Heart right ventricle (tissue), 16 donors: Measurements from ENCODE around the gene CBLN2. TPM values are rescaled to one million over a fixed set of nuclear protein-coding genes. Genes with fewer than 3 reads are reported as not detected.

ENCODE experiments used
- ATAC-seq, 8 donors: fragments of 200-7000 bp; cut with Tn5 transposase; one replicate each; pipeline ENCODE4 v1.9.1; 2020; ENCODE audit warnings: mild to moderate bottlenecking in 8 of 8, moderate library complexity in 8 of 8, moderate number of reproducible peaks in 1 of 8
- DNase-seq, 2 donors: peaks; one replicate each; pipeline ENCODE4 v3.0.0-alpha.2; 2020
- H3K27ac ChIP-seq, 10 donors: fragments of 200-600 bp; sonication (generic) in 2 of 10; one replicate each; pipeline versions ENCODE4 v1.5.0 to v1.8.0; 2020 to 2022; ENCODE audit warnings: mild to moderate bottlenecking in 3 of 10
- H3K27me3 ChIP-seq, 7 donors: fragments of 200-600 bp; one replicate each; pipeline ENCODE4 v1.8.0; 2021 to 2022; ENCODE audit warnings: mild to moderate bottlenecking in 2 of 7
- H3K36me3 ChIP-seq, 9 donors: fragments of 200-600 bp; sonication (generic) in 1 of 9; one replicate each; pipeline versions ENCODE4 v1.5.0 to v1.8.0; 2020 to 2022; ENCODE audit warnings: mild to moderate bottlenecking in 2 of 9
- H3K4me1 ChIP-seq, 9 donors: fragments of 200-600 bp; sonication (generic) in 1 of 9; one replicate each; pipeline versions ENCODE4 v1.5.0 to v1.8.0; 2020 to 2022; ENCODE audit warnings: mild to moderate bottlenecking in 4 of 9
- H3K4me3 ChIP-seq, 10 donors: fragments of 200-600 bp; sonication (generic) in 2 of 10; one replicate each; pipeline versions ENCODE4 v1.5.0 to v1.8.0; 2020 to 2022; ENCODE audit warnings: mild to moderate bottlenecking in 7 of 10, moderate library complexity in 2 of 10
- H3K9me3 ChIP-seq, 11 donors: fragments of 200-600 bp in 10 of 11; sonication (generic) in 2 of 11; one replicate each; pipeline versions ENCODE4 v1.5.0 to v1.8.0; 2013 to 2022; ENCODE audit warnings: mild to moderate bottlenecking in 2 of 11, control low read depth in 1 of 11, moderate library complexity in 1 of 11
- WGBS, 2 donors: extraction: QIAGEN DNeasy Blood & Tissue Kit; methylation state at CpG; one replicate each; pipeline ENCODE4 v1.1.7; 2013; ENCODE audit warnings: inconsistent platforms in 1 of 2; 5-methylcytosine and 5-hydroxymethylcytosine counted together
- intact Hi-C, 10 donors: fragments of 100-400 bp; cut with DNase I; formaldehyde crosslinking; loops; one replicate each; pipeline versions ENCODE4 v1.11.1 to v1.14.2; 2022
- polyA plus RNA-seq, 2 donors: library from polyadenylated mRNA; stranded (reverse); fragments of 200-250 nt; gene quantifications; one replicate each; pipeline ENCODE4 v1.2.3, GENCODE V29; 2013
- total RNA-seq, 10 donors: library from RNA; stranded (reverse); fragmentation: NEBNext Ultra II Directional in 3 of 10; extraction: Animal tissue kit (Norgen Biotek cat#: 25700) in 3 of 10; gene quantifications; one replicate each; pipeline versions ENCODE4 v1.2.1 to v1.2.4, GENCODE V29; 2021 to 2023
- TF ChIP-seq, protein P1 (sequence below), 9 donors: fragments of 200-600 bp; sonication (generic) in 2 of 9; IDR thresholded peaks; one replicate each; pipeline versions ENCODE4 v1.5.0 to v1.8.0; 2021 to 2022; ENCODE audit warnings: antibody characterized with exemption in 9 of 9, mild to moderate bottlenecking in 5 of 9, moderate library complexity in 1 of 9
- donor health status: Arrhythmogenic right ventricular cardiomyopathy.
- donor health status: ischemic (EF 13 %, LVEDD 7.1; RV severe dilation, severe dysfunction).
- donor health status: healthy with polysubstance abuse.
- donor health status: DM: no; HTN: yes; CAD: no.
- donor health status: DM: no; HTN: no; CAD: no.
- donor health status: ischemic (EF 25% LVEDD 6.9; RV normal size, moderate dysfunction).
- donor health status: ischemic (EF 25% LVEDD 5.7; RV mildly dilated, moderate dysfunction).
- donor health status: healthy.
- donor health status: DM: yes; HTN: yes; CAD: no.
- donor health status: Ischemic cardiomyopathy.
- donor health status: ischemic (EF 35%, LVEDD 5.7; RV mildly dilated, moderate dysfunction).
- donor health status: nonischemic (EF 11% LVEDD 7.7; RV severe dilation, severe dysfunction).
- donor health status: DM: yes; HTN: yes; CAD: no.
- donor health status: PGD.
- donor health status: ischemic (EF 29% LVEDD 5.4; RV normal size, mild dysfunction).
- donor health status: nonischemic (EF 23%, LVEDD 6.1; RV moderate dilation, normal function).

Gene CBLN2
- total and polyA plus RNA-seq, 12 donors, result 0.07 to 0.45 (median 0.29) TPM; not detected in 9

DNA sequence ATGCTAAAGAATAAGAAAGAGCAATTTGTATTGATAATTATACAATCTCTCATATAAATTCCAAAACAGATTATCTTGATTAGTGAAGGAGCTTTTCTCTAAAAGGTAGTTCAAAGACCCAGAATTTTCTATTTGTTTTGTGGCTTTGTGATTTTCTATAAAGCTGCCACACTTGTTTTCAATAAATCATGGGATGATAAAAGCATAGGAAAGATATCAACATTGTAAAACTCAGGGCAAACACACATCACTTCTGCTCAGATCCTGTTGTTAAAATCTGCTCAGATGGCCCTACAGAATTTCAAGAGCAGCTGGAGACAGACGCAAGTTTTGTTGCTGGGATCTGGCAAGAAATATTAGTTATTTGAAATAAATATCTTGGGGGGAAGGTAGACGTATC, 28.8 kb upstream of the CBLN2 start:
- H3K4me1 ChIP-seq, result no peaks in the 10 kb centered on the region
- 70 to 72% methylated on average over 2 of the region's 2 CpGs for WGBS, 2 donors
- no peaks in the 10 kb centered on the region for H3K9me3 ChIP-seq
- ATAC-seq (no peak), DNase-seq (no peak)
- no peak overlapping the region for H3K4me3 ChIP-seq
- TF ChIP-seq, protein P1, sequence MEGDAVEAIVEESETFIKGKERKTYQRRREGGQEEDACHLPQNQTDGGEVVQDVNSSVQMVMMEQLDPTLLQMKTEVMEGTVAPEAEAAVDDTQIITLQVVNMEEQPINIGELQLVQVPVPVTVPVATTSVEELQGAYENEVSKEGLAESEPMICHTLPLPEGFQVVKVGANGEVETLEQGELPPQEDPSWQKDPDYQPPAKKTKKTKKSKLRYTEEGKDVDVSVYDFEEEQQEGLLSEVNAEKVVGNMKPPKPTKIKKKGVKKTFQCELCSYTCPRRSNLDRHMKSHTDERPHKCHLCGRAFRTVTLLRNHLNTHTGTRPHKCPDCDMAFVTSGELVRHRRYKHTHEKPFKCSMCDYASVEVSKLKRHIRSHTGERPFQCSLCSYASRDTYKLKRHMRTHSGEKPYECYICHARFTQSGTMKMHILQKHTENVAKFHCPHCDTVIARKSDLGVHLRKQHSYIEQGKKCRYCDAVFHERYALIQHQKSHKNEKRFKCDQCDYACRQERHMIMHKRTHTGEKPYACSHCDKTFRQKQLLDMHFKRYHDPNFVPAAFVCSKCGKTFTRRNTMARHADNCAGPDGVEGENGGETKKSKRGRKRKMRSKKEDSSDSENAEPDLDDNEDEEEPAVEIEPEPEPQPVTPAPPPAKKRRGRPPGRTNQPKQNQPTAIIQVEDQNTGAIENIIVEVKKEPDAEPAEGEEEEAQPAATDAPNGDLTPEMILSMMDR (IDR thresholded peaks at IDR 0.05), result no peak
- H3K27ac ChIP-seq, result no peak overlapping the region
- H3K36me3 ChIP-seq, result no peaks in the 10 kb centered on the region
- intact Hi-C loops, result no loop called here
- no peaks in the 10 kb centered on the region for H3K27me3 ChIP-seq

DNA sequence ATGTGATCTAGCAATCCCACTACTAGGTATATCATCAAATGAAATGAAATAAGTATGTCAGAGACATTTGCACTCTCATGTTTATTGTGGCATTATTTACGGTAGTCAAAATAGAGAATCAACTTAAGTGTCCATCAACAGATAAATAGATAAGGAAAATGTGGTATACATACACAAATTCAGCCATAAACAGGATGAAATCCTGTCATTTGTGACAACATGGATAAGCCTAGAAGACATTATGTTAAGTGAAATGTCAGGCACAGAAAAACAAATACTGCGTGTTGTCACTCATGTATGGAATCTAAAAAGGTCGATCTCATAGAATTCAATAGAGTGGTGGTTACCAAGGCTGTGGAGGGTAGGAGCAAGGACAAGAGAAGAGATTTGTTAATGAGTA, 22.1 kb upstream of the CBLN2 start:
- Histone ChIP-seq H3K4me3 (no peak overlapping the region), H3K36me3 (no peaks in the 10 kb centered on the region), H3K4me1 (no peaks in the 10 kb centered on the region), H3K9me3 (peaks cover 0 to 27% (median 7%) of the 10 kb centered on the region in 11 donors), H3K27me3 (no peaks in the 10 kb centered on the region), H3K27ac (no peak overlapping the region)
- no peak for DNase-seq
- intact Hi-C loops, result no loop called here
- TF ChIP-seq, protein P1 (IDR thresholded peaks at IDR 0.05), result no peak
- ATAC-seq, result no peak
- 77 to 88% methylated on average over 3 of the region's 3 CpGs for WGBS, 2 donors

DNA sequence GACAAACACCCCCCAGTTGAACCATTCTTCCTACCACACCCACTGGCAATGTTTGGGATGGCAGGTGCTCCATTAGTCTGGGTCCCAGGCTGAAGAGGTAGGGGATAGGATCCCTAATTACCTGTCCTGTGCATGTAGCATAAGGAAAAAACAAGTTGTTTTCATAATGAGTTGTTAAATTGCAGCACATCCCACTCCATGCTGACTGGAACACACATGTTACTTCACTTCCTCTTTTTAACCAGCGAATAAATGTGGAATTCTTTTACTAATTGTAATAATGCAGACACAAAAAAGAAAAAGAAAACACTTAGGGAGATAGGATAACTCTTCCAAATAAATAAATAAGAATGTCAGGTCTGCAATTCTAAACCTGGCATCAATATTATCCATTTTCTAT, 11.8 kb upstream of the CBLN2 start:
- WGBS, 2 donors, result 51 to 60% methylated on average over 1 of the region's 1 CpG
- intact Hi-C loops, result no loop called here
- H3K27me3 ChIP-seq, result peaks cover 0 to 9% (median 0%) of the 10 kb centered on the region in 7 donors
- H3K9me3 ChIP-seq, result no peaks in the 10 kb centered on the region
- TF ChIP-seq, protein P1 (IDR thresholded peaks at IDR 0.05), result no peak
- no peaks in the 10 kb centered on the region for H3K4me1 ChIP-seq
- no peaks in the 10 kb centered on the region for H3K36me3 ChIP-seq
- ATAC-seq, result no peak
- no peak overlapping the region for H3K27ac ChIP-seq
- DNase-seq, result no peak
- H3K4me3 ChIP-seq, result no peak overlapping the region

DNA sequence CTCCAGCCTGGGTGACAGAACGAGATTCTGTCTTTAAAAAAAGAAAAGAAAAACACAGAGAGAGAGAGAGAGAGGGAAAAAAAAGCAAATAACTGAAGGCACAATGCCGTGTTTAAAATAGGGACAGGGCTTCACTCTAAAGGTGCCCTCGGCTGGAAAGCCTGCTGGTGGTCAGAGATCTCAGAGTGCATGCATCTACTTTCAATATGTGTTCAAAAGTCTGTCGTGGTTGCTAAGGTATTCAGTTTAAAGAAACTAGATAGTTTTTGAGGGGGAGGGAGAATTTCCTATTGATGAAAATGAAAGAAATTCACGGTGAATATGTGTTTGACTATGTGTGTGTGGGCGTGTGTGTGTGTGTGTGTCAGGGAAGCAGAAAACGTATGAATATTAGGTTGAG, 11.0 kb upstream of the CBLN2 start:
- DNase-seq (no peak), ATAC-seq (no peak)
- intact Hi-C loops, result no loop called here
- 59 to 64% methylated on average over 7 of the region's 7 CpGs for WGBS, 2 donors
- TF ChIP-seq, protein P1 (IDR thresholded peaks at IDR 0.05), result no peak
- Histone ChIP-seq H3K4me3 (no peak overlapping the region), H3K9me3 (no peaks in the 10 kb centered on the region), H3K4me1 (no peaks in the 10 kb centered on the region), H3K27ac (no peak overlapping the region), H3K36me3 (no peaks in the 10 kb centered on the region), H3K27me3 (peaks cover 0 to 9% (median 0%) of the 10 kb centered on the region in 7 donors)
